GM12891 (cell line): ENCODE measurements around the gene ATXN1.

Source experiments
- POLR2A ChIP-seq: IDR thresholded peaks from 2 replicates; pipeline ENCODE4 v1.6.1; 2011; ENCODE audit warnings: low read depth, low read length, control low read depth
- POLR2AphosphoS5 ChIP-seq: IDR thresholded peaks from 2 replicates; pipeline ENCODE4 v1.6.1; 2011; ENCODE audit warnings: low read depth, low read length, control low read depth

GRCh38 chr6:16660157-16660497 is 101.1 kb downstream of the ATXN1 start:
- no peak for TF ChIP-seq POLR2AphosphoS5
- no peak for TF ChIP-seq POLR2A
